A549 (cell line): ENCODE results near the gene LMF1. TPM values are rescaled to one million over a fixed set of nuclear protein-coding genes. Genes with fewer than 3 reads are reported as not detected.

Experiments
- ATAC-seq, 2 experiments: fragments of 200-7000 bp in 1 of 2; fragments of >200 bp in 1 of 2; cut with Nextera tagmentation in 1 of 2; cut with Tn5 transposase in 1 of 2; 3 replicates each; pipeline versions ENCODE4 v1.8.0 to v1.9.1; 2018 to 2020; ENCODE audit warnings: mild to moderate bottlenecking in 1 of 2, moderate library complexity in 1 of 2
- CTCF ChIA-PET: fragments of 300-600 bp; sonication (Branson Sonifier 250); formaldehyde crosslinking; extraction: SDS; loops from one replicate; lab custom pipeline; 2021; ENCODE audit warnings: antibody characterized with exemption, inconsistent platforms; lab: Yijun Ruan, JAX
- POLR2A ChIA-PET: fragments of 350-600 bp; formaldehyde crosslinking; extraction: SDS; loops from one replicate; lab custom pipeline; 2021; ENCODE audit warnings: antibody characterized with exemption, inconsistent platforms; lab: Yijun Ruan, JAX
- DNase-seq, 2 experiments: peaks; one replicate each; pipeline versions ENCODE4 v3.0.0 to v3.0.0-alpha.2; 2011 to 2016; ENCODE audit warnings: low read depth in 1 of 2, low spot score in 1 of 2
- FAIRE-seq: peaks from 2 replicates; lab custom pipeline; 2011; peaks lifted over from hg19 to GRCh38; lab: Jason Lieb, UNC
- H3K27ac ChIP-seq, 2 experiments: fragments of >200 bp; sonication (Bioruptor Twin); formaldehyde crosslinking; 3 replicates each; pipeline ENCODE4 v1.5.1; 2016 to 2017
- H3K4me1 ChIP-seq: fragments of >200 bp; sonication (Bioruptor Twin); formaldehyde crosslinking; 3 replicates; pipeline ENCODE4 v1.6.1; 2016
- H3K4me2 ChIP-seq: fragments of >200 bp; sonication (Bioruptor Twin); formaldehyde crosslinking; 3 replicates; pipeline ENCODE4 v1.6.1; 2016
- H3K4me3 ChIP-seq: fragments of >200 bp; sonication (Bioruptor Twin); formaldehyde crosslinking; 3 replicates; pipeline ENCODE4 v1.5.1; 2016
- H3K9me3 ChIP-seq: fragments of >200 bp; sonication (Bioruptor Twin); formaldehyde crosslinking; 3 replicates; pipeline ENCODE4 v1.6.1; 2016
- BHLHE40 ChIP-seq: IDR thresholded peaks from 2 replicates; pipeline ENCODE4 v1.6.1; 2012; ENCODE audit warnings: low read depth, low read length, inconsistent platforms
- CBX2 ChIP-seq: fragments of 200-600 bp; sonication (generic); IDR thresholded peaks from 2 replicates; pipeline ENCODE4 v1.6.1; 2016; ENCODE audit warnings: low read depth, mild to moderate bottlenecking, borderline replicate concordance
- CEBPB ChIP-seq, 2 experiments: fragments of >200 bp in 1 of 2; sonication (Bioruptor Twin) in 1 of 2; formaldehyde crosslinking in 1 of 2; IDR thresholded peaks; 2 replicates each; pipeline ENCODE4 v1.6.1; 2012 to 2016
- EHMT2 ChIP-seq: fragments of 200-600 bp; sonication (generic); IDR thresholded peaks from 2 replicates; pipeline ENCODE4 v1.6.1; 2016; ENCODE audit warnings: antibody characterized with exemption, low read depth, mild to moderate bottlenecking, moderate library complexity
- EP300 ChIP-seq, 2 experiments: fragments of >200 bp; sonication (Bioruptor Twin); formaldehyde crosslinking; IDR thresholded peaks; 2 replicates in 1 of 2; 3 replicates in 1 of 2; pipeline ENCODE4 v1.6.1; 2016 to 2017
- ESRRA ChIP-seq: fragments of 150-350 bp; IDR thresholded peaks from 2 replicates; pipeline ENCODE4 v1.6.1; 2014; ENCODE audit warnings: mild to moderate bottlenecking, low read length, borderline replicate concordance
- FOSB ChIP-seq: fragments of 250-450 bp; sonication (Bioruptor Pico); IDR thresholded peaks from 2 replicates; pipeline ENCODE4 v1.5.0; 2020; ENCODE audit warnings: mild to moderate bottlenecking, moderate library complexity
- FOSL2 ChIP-seq, 2 experiments: fragments of 450-650 bp in 1 of 2; fragments of >200 bp in 1 of 2; sonication (Bioruptor Twin) in 1 of 2; formaldehyde crosslinking; IDR thresholded peaks; 2 replicates each; pipeline versions ENCODE4 v1.5.0 to v1.6.1; 2016 to 2020; ENCODE audit warnings: mild to moderate bottlenecking in 1 of 2, moderate library complexity in 1 of 2
- FOXS1 ChIP-seq: fragments of 250-450 bp; sonication (Bioruptor Pico); IDR thresholded peaks from 2 replicates; pipeline ENCODE4 v1.5.0; 2020; ENCODE audit warnings: mild to moderate bottlenecking, moderate library complexity
- HOXB5 ChIP-seq: fragments of 250-450 bp; sonication (Bioruptor Pico); IDR thresholded peaks from 2 replicates; pipeline ENCODE4 v1.5.0; 2020; ENCODE audit warnings: mild to moderate bottlenecking, moderate library complexity
- JUN ChIP-seq, 2 experiments: fragments of >200 bp; sonication (Bioruptor Twin); formaldehyde crosslinking; IDR thresholded peaks; 2 replicates in 1 of 2; 3 replicates in 1 of 2; pipeline ENCODE4 v1.6.1; 2016 to 2017
- JUNB ChIP-seq: fragments of >200 bp; sonication (Bioruptor Twin); formaldehyde crosslinking; IDR thresholded peaks from 2 replicates; pipeline ENCODE4 v1.6.1; 2016
- KDM1A ChIP-seq: fragments of 200-600 bp; sonication (generic); IDR thresholded peaks from 2 replicates; pipeline ENCODE4 v1.6.1; 2016; ENCODE audit warnings: low read depth, mild to moderate bottlenecking
- MAFK ChIP-seq: fragments of 450-650 bp; IDR thresholded peaks from 2 replicates; pipeline ENCODE4 v1.6.1; 2014; ENCODE audit not compliant: partially characterized antibody
- MYC ChIP-seq: IDR thresholded peaks from 2 replicates; pipeline ENCODE4 v1.6.1; 2012; ENCODE audit warnings: mild to moderate bottlenecking, inconsistent platforms, low read length, improper control_type of control experiment, borderline replicate concordance
- NFE2L2 ChIP-seq: fragments of 150-350 bp; conservative IDR thresholded peaks from 2 replicates; pipeline ENCODE4 v1.6.1; 2014; ENCODE audit warnings: low read length
- NPAS2 ChIP-seq: fragments of 250-450 bp; sonication (Bioruptor Pico); IDR thresholded peaks from 2 replicates; pipeline ENCODE4 v1.8.0; 2022; ENCODE audit warnings: mild to moderate bottlenecking, moderate library complexity, borderline replicate concordance
- POLR2A ChIP-seq: IDR thresholded peaks from 2 replicates; pipeline ENCODE4 v1.6.1; 2012; ENCODE audit warnings: mild to moderate bottlenecking, low read length
- RARB ChIP-seq: fragments of 250-450 bp; sonication (Bioruptor Pico); IDR thresholded peaks from 2 replicates; pipeline ENCODE4 v1.8.0; 2021; ENCODE audit warnings: mild to moderate bottlenecking, moderate library complexity
- RCOR1 ChIP-seq: fragments of 150-350 bp; IDR thresholded peaks from 2 replicates; pipeline ENCODE4 v1.6.1; 2014; ENCODE audit warnings: antibody characterized with exemption, low read length, low read depth
- SREBF2 ChIP-seq: fragments of 450-650 bp; IDR thresholded peaks from 2 replicates; pipeline ENCODE4 v1.6.1; 2014; ENCODE audit warnings: mild to moderate bottlenecking, moderate library complexity
- ZC3H11A ChIP-seq: fragments of 450-650 bp; IDR thresholded peaks from 2 replicates; pipeline ENCODE4 v1.6.1; 2014; ENCODE audit warnings: antibody characterized with exemption, mild to moderate bottlenecking
- ZFP36 ChIP-seq: fragments of 450-650 bp; IDR thresholded peaks from 2 replicates; pipeline ENCODE4 v1.6.1; 2014; ENCODE audit warnings: borderline replicate concordance; ENCODE audit not compliant: partially characterized antibody
- WGBS: methylation state at CpG from one replicate; pipeline ENCODE4 v1.1.6; 2017; ENCODE audit errors: missing lambda C conversion rate; 5-methylcytosine and 5-hydroxymethylcytosine counted together
- polyA plus RNA-seq, 4 experiments: library from polyadenylated mRNA; depleted of rRNA in 3 of 4; stranded (reverse); fragments of >200 nt; fragmentation: RNase III in 1 of 4; extraction: RNeasy Plus Mini Kit Qiagen cat#74134 plus additional on column Dnase treatment in 1 of 4; gene quantifications; 2 replicates in 3 of 4; 3 replicates in 1 of 4; pipeline ENCODE4 v1.2.3, GENCODE V29; 2011 to 2017
- TF ChIP-seq, protein P1 (sequence below): IDR thresholded peaks from 2 replicates; pipeline ENCODE4 v1.6.1; 2012
- TF ChIP-seq, protein P2 (sequence below): fragments of 250-450 bp; sonication (Bioruptor Pico); IDR thresholded peaks from 2 replicates; pipeline ENCODE4 v1.5.0; 2021; ENCODE audit warnings: mild to moderate bottlenecking, moderate library complexity, borderline replicate concordance
- TF ChIP-seq, protein P3 (sequence below): fragments of >200 bp; sonication (Bioruptor Twin); formaldehyde crosslinking; IDR thresholded peaks from 2 replicates; pipeline ENCODE4 v1.6.1; 2016
- TF ChIP-seq, protein P4 (sequence below): IDR thresholded peaks from 2 replicates; pipeline ENCODE4 v1.6.1; 2012
- TF ChIP-seq, protein P5 (sequence below): IDR thresholded peaks from 2 replicates; pipeline ENCODE4 v1.6.1; 2012; ENCODE audit warnings: low read depth, borderline replicate concordance

LMF1 gene
- polyA plus RNA-seq, 2 of the 4 experiments (the other 2 are of a cell fraction), result 8.8 to 10.9 TPM

DNA sequence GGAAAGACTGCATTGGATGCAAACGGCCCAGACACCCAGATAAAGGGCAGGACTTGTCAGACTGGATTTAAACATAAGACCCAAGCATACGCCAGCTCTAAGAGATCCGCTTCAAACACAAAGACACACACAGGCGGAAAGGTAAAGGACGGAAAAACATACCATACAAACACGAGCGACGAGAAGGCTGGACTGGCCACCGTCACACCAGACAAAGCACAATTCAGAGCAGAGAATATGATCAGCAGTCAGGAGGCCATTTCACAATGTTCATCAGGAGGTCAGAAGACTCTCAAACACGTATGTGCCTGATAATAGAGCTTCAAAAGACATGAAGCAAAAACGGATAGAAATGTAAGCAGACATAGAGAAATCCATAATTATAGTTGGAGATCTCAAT lies 85.4 kb downstream of the LMF1 start:
- no peaks in the 10 kb centered on the region for H3K9me3 ChIP-seq
- TF ChIP-seq BHLHE40 (no peak), FOSB (no peak), FOSL2 (IDR thresholded peaks at IDR 0.05) (no peak), FOSL2 (CRISPR knock-in tag; IDR thresholded peaks at IDR 0.05) (no peak), NFE2L2 (no peak), HOXB5 (no peak), ESRRA (no peak), SREBF2 (no peak), EHMT2 (no peak), CEBPB (IDR thresholded peaks at IDR 0.05) (no peak), ZC3H11A (no peak), CBX2 (no peak), POLR2A (no peak), JUN (IDR thresholded peaks at IDR 0.05) (no peak), EP300 (IDR thresholded peaks at IDR 0.05) (no peak), KDM1A (no peak)
- TF ChIP-seq, protein P1, sequence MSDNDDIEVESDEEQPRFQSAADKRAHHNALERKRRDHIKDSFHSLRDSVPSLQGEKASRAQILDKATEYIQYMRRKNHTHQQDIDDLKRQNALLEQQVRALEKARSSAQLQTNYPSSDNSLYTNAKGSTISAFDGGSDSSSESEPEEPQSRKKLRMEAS, result no peak
- TF ChIP-seq, all 56 proteins: peak for 0
- ChIA-PET CTCF (interaction anchor here (1.5 kb wide), 1 partner anchor 74 kb away, joined by 3 read pairs; no protein-coding TSS in a partner anchor), POLR2A (no interaction called here)
- 70% methylated on average over 11 of the region's 11 CpGs for WGBS
- DNase-seq (no peak), FAIRE-seq (no peak), ATAC-seq (no peak)
- no peak overlapping the region for H3K27ac ChIP-seq
- H3K4me3 ChIP-seq, result no peak overlapping the region
- H3K4me2 ChIP-seq, result no peak overlapping the region
- H3K4me1 ChIP-seq, result no peaks in the 10 kb centered on the region

DNA sequence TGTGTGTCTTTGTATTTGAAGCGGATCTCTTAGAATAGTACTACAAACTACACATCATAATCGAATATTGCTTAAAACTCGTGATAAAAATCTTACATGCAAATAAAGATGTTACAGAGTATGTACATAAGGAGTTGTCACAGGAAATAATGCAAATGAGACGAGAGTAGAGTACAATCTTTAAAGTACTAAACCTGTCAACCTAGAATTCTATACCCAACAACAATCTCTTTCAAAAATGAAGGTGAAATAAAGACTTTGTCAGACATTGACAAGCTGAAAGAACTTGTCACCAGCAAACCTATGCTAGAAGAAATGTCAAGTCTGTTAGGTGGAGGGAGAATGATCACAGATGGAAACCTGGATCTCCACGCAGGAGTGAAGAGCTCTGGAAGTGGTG lies 86.6 kb downstream of the LMF1 start:
- WGBS, result 47% methylated on average over 5 of the region's 5 CpGs
- Histone ChIP-seq H3K4me3 (no peak overlapping the region), H3K4me2 (no peak overlapping the region), H3K9me3 (no peaks in the 10 kb centered on the region), H3K4me1 (no peaks in the 10 kb centered on the region), H3K27ac (no peak overlapping the region)
- FAIRE-seq (no peak), DNase-seq (no peak), ATAC-seq (no peak)
- TF ChIP-seq, protein P2, sequence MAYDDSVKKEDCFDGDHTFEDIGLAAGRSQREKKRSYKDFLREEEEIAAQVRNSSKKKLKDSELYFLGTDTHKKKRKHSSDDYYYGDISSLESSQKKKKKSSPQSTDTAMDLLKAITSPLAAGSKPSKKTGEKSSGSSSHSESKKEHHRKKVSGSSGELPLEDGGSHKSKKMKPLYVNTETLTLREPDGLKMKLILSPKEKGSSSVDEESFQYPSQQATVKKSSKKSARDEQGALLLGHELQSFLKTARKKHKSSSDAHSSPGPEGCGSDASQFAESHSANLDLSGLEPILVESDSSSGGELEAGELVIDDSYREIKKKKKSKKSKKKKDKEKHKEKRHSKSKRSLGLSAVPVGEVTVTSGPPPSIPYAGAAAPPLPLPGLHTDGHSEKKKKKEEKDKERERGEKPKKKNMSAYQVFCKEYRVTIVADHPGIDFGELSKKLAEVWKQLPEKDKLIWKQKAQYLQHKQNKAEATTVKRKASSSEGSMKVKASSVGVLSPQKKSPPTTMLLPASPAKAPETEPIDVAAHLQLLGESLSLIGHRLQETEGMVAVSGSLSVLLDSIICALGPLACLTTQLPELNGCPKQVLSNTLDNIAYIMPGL (CRISPR knock-in tag), result no peak
- TF ChIP-seq ZC3H11A (no peak), RCOR1 (no peak), RARB (no peak), ZFP36 (no peak), ESRRA (no peak), MAFK (no peak), JUNB (no peak)
- TF ChIP-seq, protein P3, sequence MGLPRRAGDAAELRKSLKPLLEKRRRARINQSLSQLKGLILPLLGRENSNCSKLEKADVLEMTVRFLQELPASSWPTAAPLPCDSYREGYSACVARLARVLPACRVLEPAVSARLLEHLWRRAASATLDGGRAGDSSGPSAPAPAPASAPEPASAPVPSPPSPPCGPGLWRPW, result no peak
- TF ChIP-seq, protein P4, sequence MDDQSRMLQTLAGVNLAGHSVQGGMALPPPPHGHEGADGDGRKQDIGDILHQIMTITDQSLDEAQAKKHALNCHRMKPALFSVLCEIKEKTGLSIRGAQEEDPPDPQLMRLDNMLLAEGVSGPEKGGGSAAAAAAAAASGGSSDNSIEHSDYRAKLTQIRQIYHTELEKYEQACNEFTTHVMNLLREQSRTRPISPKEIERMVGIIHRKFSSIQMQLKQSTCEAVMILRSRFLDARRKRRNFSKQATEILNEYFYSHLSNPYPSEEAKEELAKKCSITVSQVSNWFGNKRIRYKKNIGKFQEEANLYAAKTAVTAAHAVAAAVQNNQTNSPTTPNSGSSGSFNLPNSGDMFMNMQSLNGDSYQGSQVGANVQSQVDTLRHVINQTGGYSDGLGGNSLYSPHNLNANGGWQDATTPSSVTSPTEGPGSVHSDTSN, result no peak
- CTCF ChIA-PET, result interaction anchor here (1.5 kb wide), 1 partner anchor 75 kb away, joined by 3 read pairs; no protein-coding TSS in a partner anchor
- POLR2A ChIA-PET, result interaction anchor here (0.7 kb wide), 1 partner anchor 17 kb away, joined by 3 read pairs; no protein-coding TSS in a partner anchor

DNA sequence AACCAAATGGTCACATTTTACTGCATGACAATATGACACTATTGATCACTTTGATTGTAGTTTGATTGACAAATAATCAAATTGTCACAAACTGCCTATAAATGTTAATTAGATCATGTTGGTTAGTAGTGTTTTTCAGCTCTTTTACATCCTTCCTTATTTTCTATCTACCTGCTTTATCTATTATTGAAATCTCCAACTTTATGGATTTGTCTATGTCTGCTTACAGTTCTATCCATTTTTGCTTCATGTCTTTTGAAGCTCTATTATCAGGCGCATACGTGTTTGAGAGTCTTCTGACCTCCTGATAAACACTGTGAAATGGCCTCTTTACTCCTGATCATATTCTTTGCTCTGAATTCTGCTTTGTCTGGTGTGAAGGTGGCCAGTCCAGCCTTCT lies 87.0 kb downstream of the LMF1 start:
- FAIRE-seq (peak; percentile 18), DNase-seq (no peak), ATAC-seq (no peak)
- ChIA-PET CTCF (interaction anchor here (1.2 kb wide), 1 partner anchor 71 kb away, joined by 3 read pairs; no protein-coding TSS in a partner anchor), POLR2A (no interaction called here)
- Histone ChIP-seq H3K9me3 (no peaks in the 10 kb centered on the region), H3K4me3 (no peak overlapping the region), H3K27ac (no peak overlapping the region), H3K4me1 (no peaks in the 10 kb centered on the region), H3K4me2 (no peak overlapping the region)
- TF ChIP-seq MYC (no peak), ZFP36 (no peak), FOXS1 (CRISPR knock-in tag) (no peak), NPAS2 (CRISPR knock-in tag) (no peak)
- TF ChIP-seq, protein P5, sequence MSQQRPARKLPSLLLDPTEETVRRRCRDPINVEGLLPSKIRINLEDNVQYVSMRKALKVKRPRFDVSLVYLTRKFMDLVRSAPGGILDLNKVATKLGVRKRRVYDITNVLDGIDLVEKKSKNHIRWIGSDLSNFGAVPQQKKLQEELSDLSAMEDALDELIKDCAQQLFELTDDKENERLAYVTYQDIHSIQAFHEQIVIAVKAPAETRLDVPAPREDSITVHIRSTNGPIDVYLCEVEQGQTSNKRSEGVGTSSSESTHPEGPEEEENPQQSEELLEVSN, result no peak
- 89% methylated on average over 2 of the region's 2 CpGs for WGBS
